ENCODE data around the gene ERN1.

- TF ChIP-seq POLR2AphosphoS5 (IDR thresholded peaks at IDR 0.05) (no peak), CTCF (IDR thresholded peaks at IDR 0.05) (no peak), EP300 (IDR thresholded peaks at IDR 0.05; ENCODE audit: low read depth) (no peak), POLR2A (IDR thresholded peaks at IDR 0.05) (no peak)
These were observed 73.5 kb downstream of the ERN1 start for GRCh38 chr17:64056269-64057005.
